ENCODE measurements around the gene HNF4A.

HNF4A gene

DNA sequence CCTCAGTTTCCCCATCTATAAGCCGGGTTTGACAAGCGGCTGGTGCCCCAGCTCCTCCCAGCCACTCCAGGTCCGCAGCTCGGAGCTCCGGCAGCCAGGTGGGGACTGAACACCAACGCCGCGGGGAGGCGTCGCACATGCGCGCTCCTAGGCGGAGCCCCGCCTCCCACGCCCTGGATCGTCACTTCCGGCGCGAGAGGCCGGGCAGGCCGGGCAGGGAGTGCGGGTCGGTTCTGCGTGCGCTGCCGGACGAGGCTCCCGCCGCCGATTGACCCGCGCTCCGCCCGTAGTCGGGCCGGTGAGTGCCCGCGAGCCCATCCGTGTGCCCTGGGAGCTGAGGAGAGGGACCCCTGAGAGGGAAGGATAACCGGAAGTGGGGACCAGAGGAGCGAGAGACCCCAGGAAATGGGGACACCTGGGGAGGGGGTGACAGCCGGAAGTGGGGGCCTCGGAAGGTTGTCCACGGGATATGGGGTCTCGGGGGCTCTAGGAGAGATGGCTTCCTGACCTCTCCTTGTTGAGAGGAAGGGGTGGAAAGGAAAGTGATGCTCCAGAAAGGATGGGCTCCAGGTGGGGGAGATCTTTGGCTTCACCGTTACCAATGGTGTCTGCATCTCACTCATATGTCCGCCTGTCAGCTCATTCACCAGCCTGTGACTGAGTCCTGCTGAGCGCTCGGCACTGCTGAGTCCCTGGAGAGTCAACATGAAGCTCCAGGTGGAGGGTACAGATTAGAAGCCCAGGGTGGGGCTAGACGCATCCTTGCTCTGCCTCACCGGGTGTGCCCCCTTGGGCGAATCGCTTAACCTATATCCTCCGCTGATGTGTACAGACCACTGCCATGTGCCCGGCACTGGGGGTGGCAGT is 120.4 kb downstream of the HNF4A start, which contains the start of gene TTPAL:
TTPAL (plus strand) TSS at position 181 of the 867 bp plus-strand sequence. CDS start 4,126 bp downstream, outside the sequence.
- peak; percentile 83 for DNase-seq

DNA sequence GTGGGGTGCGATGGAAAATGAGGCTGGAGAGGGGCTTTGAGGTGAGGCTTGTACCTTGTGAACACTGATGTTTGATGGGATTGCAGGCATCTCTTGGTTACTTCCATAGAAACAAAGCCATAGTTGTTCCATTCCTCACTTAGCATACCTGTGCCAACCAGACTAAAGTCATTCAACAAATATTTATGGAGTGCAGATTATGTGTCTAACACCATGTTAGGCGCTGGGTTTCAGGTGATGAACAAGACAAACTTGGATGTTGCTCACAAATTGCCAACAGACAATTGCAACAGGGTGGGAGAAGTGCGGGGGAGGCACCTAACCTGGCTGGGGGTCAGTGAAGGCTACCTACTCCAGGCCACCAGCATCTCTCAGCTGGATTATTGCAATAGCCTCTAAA is 121.7 kb downstream of the HNF4A start:
- DNase-seq = no peak

GRCh38 chr20:44478206-44478605 is 122.7 kb downstream of the HNF4A start:
- DNase-seq = no peak

DNA sequence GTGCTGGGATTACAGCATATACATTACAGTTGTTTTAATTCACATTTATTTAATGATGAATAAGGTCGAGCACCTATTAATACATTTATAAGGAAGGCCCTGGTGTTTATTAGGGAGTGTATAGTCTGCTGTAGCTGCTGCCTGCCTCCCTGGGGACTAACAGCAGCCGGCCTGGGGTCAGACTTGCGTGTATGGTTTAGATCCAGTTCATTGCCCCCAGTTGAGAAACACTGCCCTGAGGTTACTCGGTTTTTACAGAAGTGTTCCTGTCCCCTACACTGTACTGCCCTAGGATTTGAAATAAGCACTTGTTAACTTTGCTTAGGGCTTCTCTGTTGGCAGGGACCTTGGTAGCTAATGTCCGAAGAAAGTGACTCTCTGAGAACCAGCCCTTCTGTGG is 124.1 kb downstream of the HNF4A start:
- DNase-seq = no peak

- no peak for DNase-seq
These were observed 124.6 kb downstream of the HNF4A start for GRCh38 chr20:44480097-44480496.

- no peak for DNase-seq
These were observed 126.4 kb downstream of the HNF4A start for GRCh38 chr20:44481719-44482416.

- DNase-seq = no peak
These were observed 127.6 kb downstream of the HNF4A start for GRCh38 chr20:44483112-44483511.

All from T-helper 9 cell (primary cell).